ENCODE results near the gene SEPTIN6.

Gene SEPTIN6

DNA sequence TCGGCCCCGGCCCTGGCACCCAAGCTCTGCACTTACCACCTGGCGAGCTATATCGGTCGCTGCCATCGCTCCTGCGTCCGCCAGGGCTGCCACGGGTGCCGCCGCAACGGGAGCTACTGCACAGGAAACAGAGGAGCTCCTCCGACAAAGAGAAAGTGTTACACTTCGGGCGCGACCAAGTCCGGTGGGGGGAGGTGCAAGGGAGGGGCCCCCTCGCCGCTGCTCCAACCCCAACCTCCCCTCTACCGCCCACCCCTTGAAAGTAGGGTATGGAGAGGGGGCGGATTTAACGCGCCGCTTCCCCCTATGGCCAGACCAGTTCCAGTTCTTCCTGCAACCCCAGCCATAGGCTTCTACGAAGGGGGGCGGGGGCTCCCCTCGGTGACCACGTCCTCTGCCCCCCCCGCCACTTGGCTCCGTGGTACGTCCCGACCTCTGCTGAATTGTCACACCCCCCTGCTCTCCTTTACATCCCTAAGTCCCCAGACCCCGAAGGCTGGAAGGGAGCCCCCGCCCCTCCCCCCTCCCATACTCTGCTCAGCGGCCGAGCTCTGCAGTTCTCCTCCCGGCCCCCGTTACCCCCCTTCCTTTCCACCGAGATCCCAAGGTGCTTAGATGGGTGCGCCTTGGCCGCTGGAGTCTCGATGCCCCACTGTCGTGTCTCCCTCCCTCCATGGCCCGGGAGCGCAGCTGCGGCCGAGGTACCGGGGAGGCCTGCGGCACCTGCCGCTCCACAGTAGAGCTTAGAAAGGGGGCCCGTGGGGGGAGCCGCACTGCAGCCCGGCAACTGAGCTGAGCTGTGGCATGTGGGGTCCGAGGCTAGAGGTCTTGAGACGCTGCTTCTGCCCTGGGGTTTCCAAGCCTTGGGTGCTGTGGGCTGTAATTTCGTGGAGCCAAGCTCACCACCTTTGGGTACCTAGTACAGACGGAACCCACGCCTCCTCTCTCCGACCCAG is at the start of gene SEPTIN6:
Gene SEPTIN6 (minus strand): TSS at position 129 of the 956 bp plus-strand sequence. CDS start 63 bp downstream, at position 66.
- H3K4me3 ChIP-seq (ENCODE audit: low read depth, low read length) = peak within 1 kb of the TSS; percentile 63

DNA sequence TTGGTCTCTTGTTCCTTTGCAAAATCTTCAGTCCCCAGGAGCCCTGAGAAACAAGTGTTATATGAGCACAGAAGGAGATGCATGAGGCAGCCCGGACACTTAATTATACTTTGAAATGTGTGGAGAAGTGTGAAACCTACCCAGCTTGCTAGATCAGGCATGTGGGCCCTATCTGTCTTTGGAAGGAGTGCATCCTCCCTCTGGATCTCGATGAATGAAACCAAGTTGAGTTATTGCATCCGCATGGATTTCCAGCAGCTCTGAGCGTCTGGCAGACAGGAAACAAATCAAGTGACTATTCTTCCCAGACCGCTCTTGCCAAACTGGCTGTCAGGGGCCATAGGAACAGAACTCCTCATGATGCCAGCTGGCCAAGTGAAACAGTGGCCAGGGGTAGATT is 45.8 kb upstream of the SEPTIN6 start:
- H3K4me3 ChIP-seq (ENCODE audit: low read depth, low read length) = no peak overlapping the region

DNA sequence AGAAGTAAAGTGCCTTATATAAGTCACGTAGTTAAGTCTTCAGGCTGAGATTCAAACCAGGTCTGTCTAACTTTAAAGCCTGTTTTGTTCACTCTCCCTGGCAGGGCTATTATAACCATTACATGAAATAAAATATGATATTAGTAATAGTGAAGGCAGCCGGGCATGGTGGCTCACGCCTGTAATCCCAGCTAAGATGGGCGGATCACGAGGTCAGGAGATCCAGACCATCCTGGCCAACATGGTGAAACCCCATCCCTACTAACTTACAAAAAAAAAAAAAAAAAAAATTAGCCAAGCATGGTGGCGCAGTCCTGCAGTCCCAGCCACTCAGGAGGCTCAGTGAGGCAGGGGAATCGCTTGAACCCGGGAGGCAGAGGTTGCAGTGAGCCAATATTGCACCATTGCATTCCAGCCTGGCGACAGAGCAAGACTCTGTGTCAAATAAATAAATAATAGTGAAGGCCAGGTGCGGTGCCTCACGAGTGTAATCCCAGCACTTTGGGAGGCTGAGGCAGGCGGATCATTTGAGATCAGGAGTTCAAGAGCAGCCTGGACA is 43.3 kb upstream of the SEPTIN6 start:
- no peak overlapping the region for H3K4me3 ChIP-seq (ENCODE audit: low read depth, low read length)

DNA sequence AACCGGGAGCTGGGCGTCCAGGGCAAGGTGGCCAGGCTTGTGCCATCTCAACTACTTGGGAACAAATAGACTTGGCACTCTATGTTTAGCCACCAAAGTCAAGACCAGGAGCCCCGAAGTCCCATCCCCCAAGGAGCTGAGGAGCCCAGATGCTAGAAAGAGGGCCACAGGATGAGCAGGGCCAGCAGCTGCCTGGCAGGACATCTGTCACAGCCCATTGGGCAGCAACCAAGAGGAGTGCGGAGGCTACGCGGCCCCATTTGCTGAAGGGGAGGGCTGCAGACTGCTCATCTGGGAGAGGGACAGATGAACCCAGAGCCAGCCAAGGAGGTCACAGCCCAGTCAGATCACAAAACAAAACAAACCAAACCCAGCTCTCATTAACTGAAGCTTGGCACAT is 42.5 kb upstream of the SEPTIN6 start:
- H3K4me3 ChIP-seq (ENCODE audit: low read depth, low read length) = no peak overlapping the region

DNA sequence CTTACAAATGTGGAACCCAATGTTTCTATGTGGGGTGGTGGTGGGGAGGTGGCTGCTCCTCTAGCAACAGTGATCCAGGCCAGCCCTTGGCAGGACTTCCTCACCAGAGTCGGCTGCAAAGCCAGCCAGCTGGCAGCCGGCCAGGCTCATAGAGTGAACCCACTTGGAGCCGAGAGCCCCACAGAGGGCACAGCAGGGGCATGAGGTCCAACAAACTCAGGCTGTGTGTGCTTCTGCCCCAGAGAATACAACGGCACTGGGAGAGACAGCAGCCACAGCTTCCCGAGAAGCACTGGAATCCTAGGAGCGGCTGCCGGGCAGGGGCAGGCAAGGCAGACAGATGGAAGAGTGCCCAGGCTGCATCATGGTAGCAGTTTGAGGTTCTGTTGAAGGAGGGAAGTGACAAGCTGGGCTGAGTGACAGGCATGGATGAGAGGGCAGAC is 42.0 kb upstream of the SEPTIN6 start:
- H3K4me3 ChIP-seq (ENCODE audit: low read depth, low read length) = no peak overlapping the region

DNA sequence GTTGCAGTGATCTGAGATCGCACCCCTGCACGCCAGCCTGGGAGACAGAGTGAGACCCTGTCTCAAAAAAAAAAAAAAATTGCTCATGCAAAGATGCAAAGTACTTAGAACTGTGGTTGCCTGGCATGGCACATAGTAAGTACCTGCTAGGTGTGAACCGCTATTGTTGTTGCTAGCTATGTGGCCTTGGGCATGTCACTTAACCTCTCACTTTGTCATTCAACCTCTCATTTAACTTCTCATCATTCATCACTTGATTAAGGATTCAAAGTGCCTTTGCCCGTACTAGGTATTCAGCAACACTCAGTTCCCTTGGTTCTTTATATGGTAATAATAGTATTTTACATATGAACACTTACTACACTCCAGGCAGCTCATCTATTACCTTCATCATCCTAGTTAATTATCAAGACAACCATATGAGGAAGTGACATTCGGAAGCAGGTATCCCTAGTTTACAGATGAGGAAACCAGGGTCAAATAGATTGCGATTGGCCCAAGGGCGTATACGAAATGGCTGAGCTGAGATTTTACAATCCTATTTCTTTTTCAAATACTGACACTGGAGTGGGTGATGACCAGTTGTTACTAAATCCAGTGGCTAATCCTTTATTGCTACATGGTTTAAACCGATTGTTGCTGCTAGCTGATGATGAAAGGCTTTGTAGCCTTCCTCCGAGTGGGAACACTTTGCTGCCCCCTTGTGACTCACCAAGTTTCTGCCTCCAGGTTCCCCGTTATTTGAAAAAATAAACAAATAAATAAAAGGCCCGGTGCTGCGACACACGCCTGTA is 36.6 kb upstream of the SEPTIN6 start:
- H3K4me3 ChIP-seq (ENCODE audit: low read depth, low read length) = no peak overlapping the region

DNA sequence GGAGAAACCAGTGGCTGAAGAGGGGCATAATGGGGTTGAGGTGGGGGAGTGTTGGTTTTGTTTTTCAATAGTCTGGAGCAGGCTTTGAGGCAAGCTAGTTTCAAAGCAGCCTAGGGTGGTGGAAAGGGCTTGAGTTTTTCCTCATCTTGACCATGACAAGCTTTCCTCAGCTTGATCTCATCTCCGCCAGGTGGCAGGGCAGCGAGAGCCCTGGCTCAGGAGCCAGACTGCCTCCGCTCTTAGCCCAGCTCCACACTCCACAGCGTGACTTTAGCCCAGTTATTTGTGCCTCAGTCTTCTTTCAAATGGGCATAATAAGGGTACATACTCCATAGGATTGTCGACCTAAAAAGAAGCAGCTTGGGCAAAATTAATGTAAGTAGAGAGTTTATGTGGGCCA is 35.5 kb upstream of the SEPTIN6 start:
- no peak overlapping the region for H3K4me3 ChIP-seq (ENCODE audit: low read depth, low read length)

DNA sequence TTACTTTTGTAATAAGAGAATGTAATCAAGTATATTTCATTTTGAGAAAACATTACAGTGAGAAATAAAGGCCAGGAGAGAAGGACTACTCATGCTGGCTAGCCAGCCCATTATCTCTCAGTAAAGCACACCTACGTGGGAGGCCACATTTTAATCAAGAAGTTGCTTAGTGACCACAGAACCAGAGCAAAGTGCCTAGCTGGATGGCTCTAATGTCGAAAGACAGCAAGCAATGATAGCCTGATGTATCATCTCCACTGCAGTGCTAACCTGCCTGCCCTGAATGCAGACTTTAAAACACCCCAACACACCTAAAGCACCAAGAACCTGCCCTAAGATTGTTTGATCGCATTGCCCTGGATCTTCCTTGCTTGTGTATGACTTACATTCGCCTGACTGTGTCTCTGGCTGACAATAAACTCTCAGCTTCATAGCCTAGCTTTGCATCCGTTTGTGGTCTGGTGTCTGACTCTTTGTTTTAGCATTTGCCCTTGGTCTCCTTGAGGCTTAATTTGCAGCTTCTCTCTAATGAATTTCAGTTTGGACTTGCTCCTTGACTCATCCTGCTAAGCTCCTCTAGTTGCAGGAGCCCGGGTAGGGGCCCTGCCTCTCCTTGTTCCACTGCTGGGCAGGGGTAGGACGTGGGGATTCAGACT is 34.1 kb upstream of the SEPTIN6 start:
- H3K4me3 ChIP-seq (ENCODE audit: low read depth, low read length) = no peak overlapping the region

DNA sequence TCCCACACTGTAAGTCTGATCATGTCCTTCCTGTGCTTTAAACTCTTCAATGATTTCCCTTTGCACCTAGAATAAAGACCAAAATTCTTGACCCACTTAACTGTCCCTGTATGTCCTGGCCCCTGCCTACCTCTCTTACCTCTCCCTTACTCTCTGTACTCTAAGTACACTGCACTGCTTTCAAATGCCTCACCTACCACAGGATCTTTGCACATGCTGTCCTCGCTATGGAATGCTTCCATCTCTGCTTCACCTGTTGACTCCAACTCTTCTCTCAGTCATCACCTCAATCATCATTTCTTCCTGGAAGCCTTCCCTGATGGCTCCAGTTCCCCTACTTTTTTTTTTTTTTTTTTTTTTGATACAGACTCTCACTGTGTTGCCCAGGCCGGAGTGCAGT is 29.0 kb upstream of the SEPTIN6 start:
- H3K4me3 ChIP-seq (ENCODE audit: low read depth, low read length) = no peak overlapping the region

DNA sequence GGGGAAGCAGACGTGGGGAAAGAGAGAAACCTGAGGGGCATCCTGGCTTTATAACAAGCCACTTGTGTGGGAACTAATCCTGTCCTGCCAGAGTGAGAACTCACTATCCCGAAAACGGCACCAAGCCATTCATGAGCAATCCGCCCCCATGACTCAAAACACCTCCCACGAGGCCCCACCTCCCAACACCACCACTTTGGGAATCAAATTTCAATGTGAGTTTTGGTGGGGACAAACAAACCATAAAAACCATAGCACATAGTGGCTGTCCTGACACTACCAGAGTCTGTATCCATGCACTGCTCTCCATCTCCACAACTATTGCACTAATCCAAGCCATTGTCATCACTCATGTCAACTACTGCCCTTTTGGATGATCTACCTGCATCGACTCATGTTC is 28.5 kb upstream of the SEPTIN6 start:
- no peak overlapping the region for H3K4me3 ChIP-seq (ENCODE audit: low read depth, low read length)

DNA sequence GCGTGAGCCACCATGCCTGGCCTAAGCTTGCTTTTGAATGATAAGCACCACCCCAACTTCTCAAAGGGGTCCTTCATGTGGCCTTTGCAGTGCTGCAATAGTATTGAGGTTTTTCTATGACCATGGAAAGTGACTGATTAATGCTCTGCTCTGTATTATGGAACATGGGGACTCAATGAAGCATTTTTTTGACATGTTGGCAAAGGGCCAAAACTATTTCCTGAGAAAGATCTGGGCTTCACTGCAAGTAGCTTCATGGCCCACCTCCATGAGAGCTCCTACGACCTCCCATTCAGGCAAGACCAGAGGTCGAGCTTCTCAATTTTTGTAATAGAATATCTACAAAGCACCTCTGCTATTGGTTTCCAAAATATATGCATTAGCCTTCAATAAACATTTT is 16.7 kb upstream of the SEPTIN6 start:
- H3K4me3 ChIP-seq (ENCODE audit: low read depth, low read length) = no peak overlapping the region

DNA sequence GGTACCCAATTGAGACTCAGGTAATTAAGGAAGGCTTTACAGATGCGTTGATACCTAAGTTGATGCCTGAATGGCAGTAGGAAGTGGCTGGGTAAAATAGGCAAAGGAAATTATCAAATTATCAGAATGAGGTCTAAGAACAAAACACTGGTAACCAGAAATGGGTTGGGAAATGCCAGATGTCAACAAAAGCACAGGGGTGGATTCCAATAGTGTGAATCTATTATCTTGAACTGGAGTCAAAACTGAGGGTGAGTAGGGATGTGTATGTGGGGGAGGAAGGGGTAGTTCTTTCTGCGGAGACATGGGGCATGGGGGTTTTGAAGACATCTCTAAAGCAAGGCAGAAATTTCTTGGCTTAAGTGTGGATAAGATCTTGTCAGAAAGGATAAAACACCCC is 16.0 kb upstream of the SEPTIN6 start:
- H3K4me3 ChIP-seq (ENCODE audit: low read depth, low read length) = no peak overlapping the region

DNA sequence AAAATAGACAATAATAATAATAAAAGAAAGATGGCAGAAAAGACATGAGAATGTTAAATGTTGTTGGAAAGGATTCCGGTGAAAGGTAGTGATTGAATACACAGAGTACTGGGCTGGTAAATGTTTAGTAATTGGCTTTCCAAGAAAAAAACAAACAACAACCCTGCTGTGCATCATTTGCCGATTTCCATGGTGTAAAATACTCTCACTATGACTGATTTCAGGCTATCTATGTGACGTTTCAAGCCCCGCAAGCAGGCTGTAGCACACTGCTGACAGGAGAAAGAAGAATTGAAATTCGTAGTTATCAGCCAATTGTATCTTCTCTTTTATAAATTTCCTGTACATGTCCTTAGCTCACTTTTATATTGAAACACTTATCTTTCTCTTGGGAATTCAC is 13.6 kb upstream of the SEPTIN6 start:
- no peak overlapping the region for H3K4me3 ChIP-seq (ENCODE audit: low read depth, low read length)

DNA sequence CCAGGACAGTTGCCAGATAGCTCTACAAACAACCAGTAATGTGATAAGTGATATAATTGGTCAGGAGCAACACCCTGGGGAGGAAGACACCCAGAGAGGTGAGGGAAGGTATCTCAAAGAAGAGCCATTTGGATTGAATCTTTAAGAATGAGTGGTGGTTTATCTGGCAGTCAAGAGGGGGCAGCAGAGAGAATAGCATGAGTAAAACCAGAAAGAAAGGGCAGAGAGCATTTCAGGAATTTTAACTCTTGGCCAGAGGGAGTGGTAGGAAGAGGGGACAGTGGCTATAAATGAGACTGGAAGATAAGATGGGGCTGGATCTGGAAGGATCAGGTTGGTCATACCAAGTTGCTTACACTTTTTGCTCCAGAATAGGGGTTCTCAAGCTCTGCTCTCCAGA is 5.9 kb upstream of the SEPTIN6 start:
- H3K4me3 ChIP-seq (ENCODE audit: low read depth, low read length) = no peak overlapping the region

DNA sequence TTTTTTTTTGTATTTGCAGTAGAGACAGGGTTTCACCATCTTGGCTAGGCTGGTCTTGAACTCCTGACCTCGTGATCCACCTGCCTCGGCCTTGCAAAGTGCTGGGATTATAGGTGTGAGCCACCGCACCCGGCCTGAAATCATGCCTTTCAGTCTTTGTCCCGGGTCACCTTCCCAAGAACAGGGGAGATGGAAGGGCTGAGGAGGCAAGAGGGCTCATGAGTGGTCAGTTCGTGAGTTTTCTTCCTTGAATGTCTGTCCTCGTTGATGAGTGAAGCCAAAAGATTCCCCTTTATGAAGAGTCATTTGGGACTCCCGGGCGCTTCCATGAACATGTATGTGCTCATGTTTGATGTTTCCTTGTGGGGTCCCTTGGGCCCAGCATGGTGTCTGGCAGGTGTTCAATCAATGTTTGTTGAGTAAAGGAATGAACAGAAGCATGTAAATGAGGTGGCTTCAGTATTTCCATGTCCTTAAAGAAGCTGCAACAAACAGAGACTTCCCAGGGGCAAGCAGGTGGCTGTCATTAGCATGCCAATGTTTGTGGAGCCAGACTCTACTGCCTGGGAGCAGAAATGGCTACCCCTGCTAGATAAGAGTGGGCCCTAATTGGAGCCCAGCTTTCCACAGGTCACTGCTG is 3.4 kb upstream of the SEPTIN6 start:
- H3K4me3 ChIP-seq (ENCODE audit: low read depth, low read length) = no peak overlapping the region

DNA sequence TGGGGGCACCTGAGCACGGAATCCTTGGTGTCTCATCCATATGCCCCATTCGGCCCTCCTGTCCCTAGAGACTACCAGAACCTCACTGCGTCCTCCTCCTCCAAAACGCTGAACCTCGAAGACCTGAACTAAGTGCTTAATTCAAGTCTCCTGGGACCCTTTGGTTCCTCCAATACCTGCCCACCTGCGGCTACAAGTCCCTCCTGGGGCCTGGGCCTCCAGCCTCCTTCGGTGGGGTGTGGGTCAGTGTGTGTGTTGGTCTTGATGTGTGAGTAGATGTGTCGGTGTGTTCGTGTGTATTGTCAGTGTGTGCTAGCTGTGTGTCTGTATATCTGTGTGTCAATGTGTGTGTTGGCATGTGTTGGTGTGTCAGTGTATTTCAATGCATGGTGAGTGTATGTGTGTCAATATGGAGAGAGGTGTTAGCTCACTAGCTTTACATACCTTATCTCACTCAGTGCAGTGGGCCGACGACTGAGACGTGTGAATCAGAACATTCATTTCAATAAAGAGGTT is 2.6 kb upstream of the SEPTIN6 start:
- H3K4me3 ChIP-seq (ENCODE audit: low read depth, low read length) = no peak overlapping the region

DNA sequence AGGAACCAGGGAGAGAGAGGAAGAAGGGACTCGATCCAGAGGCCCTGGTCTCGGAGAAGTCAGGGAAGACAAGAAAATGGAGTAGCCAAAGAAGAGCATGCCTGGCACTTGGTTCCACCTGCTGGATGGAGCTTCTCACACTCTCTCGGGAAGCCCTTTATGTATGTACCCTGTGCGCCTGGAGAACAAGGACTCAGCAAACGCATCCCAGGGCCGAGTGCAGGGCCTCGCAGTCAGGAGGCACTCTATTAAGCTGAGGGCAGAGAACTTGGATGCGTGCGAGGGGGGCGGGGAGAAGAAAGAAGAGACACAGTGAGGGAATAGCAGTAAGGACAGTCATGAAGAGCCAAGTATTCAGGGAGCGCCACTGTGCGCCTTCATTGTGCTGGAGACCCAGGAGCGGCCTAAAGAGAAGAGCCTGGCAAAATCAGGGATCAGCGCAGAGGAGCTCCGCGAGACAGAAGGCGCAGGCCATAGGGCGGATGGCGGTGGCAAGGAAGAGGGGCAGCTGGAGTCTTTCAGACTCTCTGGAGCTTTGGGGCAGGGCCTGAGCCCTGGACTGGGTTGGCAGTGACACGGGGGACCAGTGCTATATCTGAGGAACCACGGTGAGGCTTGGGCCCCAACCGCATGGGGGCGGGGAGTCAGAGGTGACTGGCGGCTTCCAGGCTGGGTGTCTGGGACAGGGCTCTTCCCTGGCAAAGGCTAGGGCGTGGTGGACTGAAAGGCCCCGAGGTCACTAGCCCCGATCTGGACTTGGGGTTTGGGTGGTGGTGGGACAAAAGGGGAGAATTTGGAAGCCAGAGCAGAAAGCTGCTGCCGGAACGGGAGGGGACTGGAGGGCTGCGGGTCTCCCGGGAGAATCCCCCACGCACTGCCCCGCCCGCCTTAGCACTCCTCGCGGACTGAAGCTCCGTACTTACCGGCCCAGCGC is 1.9 kb upstream of the SEPTIN6 start:
- H3K4me3 ChIP-seq (ENCODE audit: low read depth, low read length) = no peak overlapping the region

DNA sequence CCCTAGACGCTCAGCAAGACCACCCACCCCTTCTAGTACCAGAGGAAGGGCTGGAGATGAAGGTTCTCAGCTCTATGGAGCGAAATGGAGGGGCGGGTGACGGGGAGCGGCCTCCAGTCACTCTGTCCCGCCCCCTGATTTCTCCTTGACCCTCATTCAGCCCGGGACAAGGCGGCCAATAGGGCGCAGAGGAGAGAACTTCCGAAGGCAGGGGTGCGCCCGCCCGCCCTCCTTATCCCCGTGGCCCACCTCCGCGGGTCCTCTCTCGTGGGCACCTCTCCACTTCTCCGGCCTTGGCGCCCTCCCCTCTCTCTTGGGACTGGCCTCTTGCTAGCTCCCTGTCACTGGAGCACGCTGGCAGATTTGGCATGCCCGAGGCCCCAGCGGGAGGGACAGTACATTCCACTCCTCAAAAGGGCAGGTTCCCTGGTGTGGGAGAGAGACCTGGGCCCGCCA is 1.1 kb upstream of the SEPTIN6 start:
- peak overlapping the region; percentile 36 for H3K4me3 ChIP-seq (ENCODE audit: low read depth, low read length)

Data from iPS-11a (cell line).